ENCODE results near the gene NTN3.
"Not testable (repeated sequence)": the region's sequence is repeated elsewhere in the genome, so short reads cannot be mapped to it uniquely, and the experiment has no call there.

Gene NTN3

GRCh38 chr16:2429771-2430663 is 41.1 kb upstream of the NTN3 start:
- Histone ChIP-seq H2AFZ (ENCODE audit: low read length) (peak overlapping the region; percentile 98), H2BK120ac (ENCODE audit: low read depth, low read length) (no peak overlapping the region), H3K4me2 (ENCODE audit: insufficient read depth, low read length, poor library complexity, severe bottlenecking) (peak overlapping the region; percentile 72), H4K8ac (ENCODE audit: low read depth, low read length) (no peak overlapping the region), H3K9ac (ENCODE audit: low read depth, low read length, poor library complexity) (peak overlapping the region; percentile 98), H3K14ac (ENCODE audit: low read length) (no peak overlapping the region), H3K36me3 (replicated peaks in 1 of 2; ENCODE audit: control insufficient read depth in 2 of 2, insufficient read depth in 2 of 2, low read length in 2 of 2) (peaks cover 23 to 42% of the 10 kb centered on the region in 2 donors), H3K4ac (ENCODE audit: low read length) (no peak overlapping the region), H3K27me3 (ENCODE audit: control insufficient read depth in 3 of 3, insufficient read depth in 3 of 3, low read depth in 1 of 3, low read length in 3 of 3) (no peaks in the 10 kb centered on the region), H2BK5ac (ENCODE audit: low read length) (no peak overlapping the region), H3K4me1 (ENCODE audit: control insufficient read depth in 2 of 2, insufficient read depth in 1 of 2, low read depth in 1 of 2, low read length in 2 of 2) (peaks cover 11 to 13% of the 10 kb centered on the region in 2 donors), H3K27ac (replicated peaks; ENCODE audit: low read length) (no peak overlapping the region), H3K9me3 (replicated peaks in 1 of 2; ENCODE audit: control insufficient read depth in 2 of 2, insufficient read depth in 1 of 2, low read depth in 1 of 2, low read length in 2 of 2) (no peaks in the 10 kb centered on the region), H3K18ac (ENCODE audit: low read length) (peak overlapping the region; percentile 95), H2AK5ac (ENCODE audit: low read depth, low read length) (peak overlapping the region; percentile 90), H2BK15ac (ENCODE audit: low read length) (peak overlapping the region; percentile 26), H2BK12ac (ENCODE audit: low read length) (no peak overlapping the region), H3K4me3 (ENCODE audit: low read length in 2 of 2) (peak overlapping the region; percentile 81 to 86), H3K23ac (ENCODE audit: low read depth, low read length, poor library complexity) (peak overlapping the region; percentile 17), H4K91ac (ENCODE audit: low read depth, low read length, poor library complexity) (no peak overlapping the region), H3K79me1 (ENCODE audit: low read depth, low read length) (peaks cover 11% of the 10 kb centered on the region)
- no peak for DNase-seq (ENCODE audit: low spot score)
- no CpG with 5 or more reads among the region's 46 CpGs for WGBS, 2 donors (ENCODE audit: extremely low coverage in 2 of 2, insufficient read length in 2 of 2, insufficient replicate concordance in 1 of 2)

DNA sequence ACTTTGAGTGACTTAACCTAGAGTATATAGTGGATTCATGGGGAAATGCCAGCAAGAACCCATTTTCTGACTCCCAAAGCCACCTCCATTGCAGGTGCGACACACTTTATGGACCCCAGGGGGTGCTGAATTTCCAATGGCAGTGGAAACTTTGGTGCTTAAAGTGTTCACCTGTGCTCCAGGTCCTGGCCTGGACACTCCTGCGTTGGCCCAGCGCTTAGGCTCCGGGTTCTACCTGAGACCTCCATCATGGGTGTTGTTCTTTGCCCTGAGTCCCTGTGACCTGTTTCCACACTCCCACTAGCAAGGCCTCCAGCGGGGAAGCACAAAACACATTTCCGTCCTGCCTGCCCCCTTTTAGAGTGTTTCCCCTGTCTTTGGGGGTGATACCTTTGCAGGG is 38.8 kb upstream of the NTN3 start:
- Histone ChIP-seq H3K4me2 (ENCODE audit: insufficient read depth, low read length, poor library complexity, severe bottlenecking) (no peak overlapping the region), H4K8ac (ENCODE audit: low read depth, low read length) (no peak overlapping the region), H3K18ac (ENCODE audit: low read length) (no peak overlapping the region), H3K79me1 (ENCODE audit: low read depth, low read length) (peaks cover 11% of the 10 kb centered on the region), H3K9ac (ENCODE audit: low read depth, low read length, poor library complexity) (no peak overlapping the region), H3K23ac (ENCODE audit: low read depth, low read length, poor library complexity) (no peak overlapping the region), H2AFZ (ENCODE audit: low read length) (no peak overlapping the region), H3K27me3 (ENCODE audit: control insufficient read depth in 3 of 3, insufficient read depth in 3 of 3, low read depth in 1 of 3, low read length in 3 of 3) (no peaks in the 10 kb centered on the region), H2BK12ac (ENCODE audit: low read length) (no peak overlapping the region), H2BK120ac (ENCODE audit: low read depth, low read length) (no peak overlapping the region), H3K4me1 (ENCODE audit: control insufficient read depth in 2 of 2, insufficient read depth in 1 of 2, low read depth in 1 of 2, low read length in 2 of 2) (peaks cover 11 to 13% of the 10 kb centered on the region in 2 donors), H2BK15ac (ENCODE audit: low read length) (no peak overlapping the region), H3K4me3 (ENCODE audit: low read length in 2 of 2) (no peak overlapping the region), H4K91ac (ENCODE audit: low read depth, low read length, poor library complexity) (no peak overlapping the region), H3K36me3 (replicated peaks in 1 of 2; ENCODE audit: control insufficient read depth in 2 of 2, insufficient read depth in 2 of 2, low read length in 2 of 2) (peaks cover 40 to 64% of the 10 kb centered on the region in 2 donors), H3K4ac (ENCODE audit: low read length) (no peak overlapping the region), H3K14ac (ENCODE audit: low read length) (no peak overlapping the region), H2BK5ac (ENCODE audit: low read length) (no peak overlapping the region), H3K9me3 (replicated peaks in 1 of 2; ENCODE audit: control insufficient read depth in 2 of 2, insufficient read depth in 1 of 2, low read depth in 1 of 2, low read length in 2 of 2) (no peaks in the 10 kb centered on the region), H2AK5ac (ENCODE audit: low read depth, low read length) (no peak overlapping the region), H3K27ac (replicated peaks; ENCODE audit: low read length) (no peak overlapping the region)
- DNase-seq (ENCODE audit: low spot score): no peak
- no CpG with 5 or more reads among the region's 6 CpGs for WGBS, 2 donors (ENCODE audit: extremely low coverage in 2 of 2, insufficient read length in 2 of 2, insufficient replicate concordance in 1 of 2)

- H3K36me3 ChIP-seq (replicated peaks in 1 of 2; ENCODE audit: control insufficient read depth in 2 of 2, insufficient read depth in 2 of 2, low read length in 2 of 2): peaks cover 46 to 70% of the 10 kb centered on the region in 2 donors
- H2AK5ac ChIP-seq (ENCODE audit: low read depth, low read length): no peak overlapping the region
- no peak overlapping the region for H3K14ac ChIP-seq (ENCODE audit: low read length)
- H3K79me1 ChIP-seq (ENCODE audit: low read depth, low read length): peaks cover 11% of the 10 kb centered on the region
- no peak overlapping the region for H3K4ac ChIP-seq (ENCODE audit: low read length)
- H4K91ac ChIP-seq (ENCODE audit: low read depth, low read length, poor library complexity): no peak overlapping the region
- no peak for DNase-seq (ENCODE audit: low spot score)
- H3K27ac ChIP-seq (replicated peaks; ENCODE audit: low read length): no peak overlapping the region
- H2BK5ac ChIP-seq (ENCODE audit: low read length): no peak overlapping the region
- no peak overlapping the region for H3K23ac ChIP-seq (ENCODE audit: low read depth, low read length, poor library complexity)
- H2BK15ac ChIP-seq (ENCODE audit: low read length): no peak overlapping the region
- no peak overlapping the region for H2BK12ac ChIP-seq (ENCODE audit: low read length)
- H3K9me3 ChIP-seq (replicated peaks in 1 of 2; ENCODE audit: control insufficient read depth in 2 of 2, insufficient read depth in 1 of 2, low read depth in 1 of 2, low read length in 2 of 2): no peaks in the 10 kb centered on the region
- no peak overlapping the region for H3K18ac ChIP-seq (ENCODE audit: low read length)
- H3K4me2 ChIP-seq (ENCODE audit: insufficient read depth, low read length, poor library complexity, severe bottlenecking): no peak overlapping the region
- peak overlapping the region in 1 of 2 donors; percentile 50 for H3K4me3 ChIP-seq (ENCODE audit: low read length in 2 of 2)
- H2AFZ ChIP-seq (ENCODE audit: low read length): no peak overlapping the region
- no peaks in the 10 kb centered on the region for H3K27me3 ChIP-seq (ENCODE audit: control insufficient read depth in 3 of 3, insufficient read depth in 3 of 3, low read depth in 1 of 3, low read length in 3 of 3)
- H3K9ac ChIP-seq (ENCODE audit: low read depth, low read length, poor library complexity): no peak overlapping the region
- H4K8ac ChIP-seq (ENCODE audit: low read depth, low read length): no peak overlapping the region
- H2BK120ac ChIP-seq (ENCODE audit: low read depth, low read length): no peak overlapping the region
- WGBS, 2 donors (ENCODE audit: extremely low coverage in 2 of 2, insufficient read length in 2 of 2, insufficient replicate concordance in 1 of 2): no CpG with 5 or more reads among the region's 15 CpGs
- peaks cover 11 to 13% of the 10 kb centered on the region in 2 donors for H3K4me1 ChIP-seq (ENCODE audit: control insufficient read depth in 2 of 2, insufficient read depth in 1 of 2, low read depth in 1 of 2, low read length in 2 of 2)
Measured at GRCh38 chr16:2432801-2433505, 38.1 kb upstream of the NTN3 start.

- peaks cover 58 to 92% of the 10 kb centered on the region in 2 donors for H3K36me3 ChIP-seq (replicated peaks in 1 of 2; ENCODE audit: control insufficient read depth in 2 of 2, insufficient read depth in 2 of 2, low read length in 2 of 2)
- not testable (repeated sequence) for H3K27ac ChIP-seq (replicated peaks; ENCODE audit: low read length); H3K4me3 ChIP-seq (ENCODE audit: low read length in 2 of 2); H3K4ac ChIP-seq (ENCODE audit: low read length); H3K4me2 ChIP-seq (ENCODE audit: insufficient read depth, low read length, poor library complexity, severe bottlenecking); H2BK15ac ChIP-seq (ENCODE audit: low read length); H2AK5ac ChIP-seq (ENCODE audit: low read depth, low read length); H3K9me3 ChIP-seq (replicated peaks in 1 of 2; ENCODE audit: control insufficient read depth in 2 of 2, insufficient read depth in 1 of 2, low read depth in 1 of 2, low read length in 2 of 2); H2BK12ac ChIP-seq (ENCODE audit: low read length); DNase-seq (ENCODE audit: low spot score); H3K18ac ChIP-seq (ENCODE audit: low read length); H2BK5ac ChIP-seq (ENCODE audit: low read length); H3K14ac ChIP-seq (ENCODE audit: low read length); H4K8ac ChIP-seq (ENCODE audit: low read depth, low read length); H3K79me1 ChIP-seq (ENCODE audit: low read depth, low read length); H3K27me3 ChIP-seq (ENCODE audit: control insufficient read depth in 3 of 3, insufficient read depth in 3 of 3, low read depth in 1 of 3, low read length in 3 of 3); H3K4me1 ChIP-seq (ENCODE audit: control insufficient read depth in 2 of 2, insufficient read depth in 1 of 2, low read depth in 1 of 2, low read length in 2 of 2); H2AFZ ChIP-seq (ENCODE audit: low read length); H3K9ac ChIP-seq (ENCODE audit: low read depth, low read length, poor library complexity); H2BK120ac ChIP-seq (ENCODE audit: low read depth, low read length); H4K91ac ChIP-seq (ENCODE audit: low read depth, low read length, poor library complexity); H3K23ac ChIP-seq (ENCODE audit: low read depth, low read length, poor library complexity)
- WGBS, 2 donors (ENCODE audit: extremely low coverage in 2 of 2, insufficient read length in 2 of 2, insufficient replicate concordance in 1 of 2): no CpG with 5 or more reads among the region's 4 CpGs
Measured at GRCh38 chr16:2435236-2435635, 35.9 kb upstream of the NTN3 start.

All from neuronal stem cell (in vitro differentiated cells).